Neural progenitor cell (in vitro differentiated cells): ENCODE data around the gene PYHIN1. TPM values are rescaled to one million over a fixed set of nuclear protein-coding genes. Genes with fewer than 3 reads are reported as not detected.
"Not testable (repeated sequence)": the region's sequence is repeated elsewhere in the genome, so short reads cannot be mapped to it uniquely, and the experiment has no call there.

ENCODE experiments used
- DNase-seq: peaks from one replicate; pipeline ENCODE4 v3.0.0-alpha.2; 2016; ENCODE audit warnings: low spot score
- H2AFZ ChIP-seq: fragments of 200-600 bp; sonication (generic); replicated peaks from 2 replicates; pipeline ENCODE4 v1.6.1; 2016; ENCODE audit warnings: antibody characterized with exemption
- H3F3A ChIP-seq: fragments of 200-600 bp; sonication (generic); 2 replicates; pipeline ENCODE4 v1.6.1; 2016; ENCODE audit warnings: antibody characterized with exemption, low read depth
- H3K27ac ChIP-seq: fragments of 200-600 bp; sonication (generic); 2 replicates; pipeline ENCODE4 v1.5.1; 2016; ENCODE audit warnings: mild to moderate bottlenecking
- H3K27me3 ChIP-seq: fragments of 200-600 bp; sonication (generic); 2 replicates; pipeline ENCODE4 v1.6.1; 2016; ENCODE audit warnings: mild to moderate bottlenecking, moderate library complexity
- H3K36me3 ChIP-seq: fragments of 200-600 bp; sonication (generic); 2 replicates; pipeline ENCODE4 v1.5.1; 2016
- H3K4me1 ChIP-seq: fragments of 200-600 bp; sonication (generic); 2 replicates; pipeline ENCODE4 v1.6.1; 2016; ENCODE audit warnings: mixed run types
- H3K4me2 ChIP-seq: fragments of 200-600 bp; sonication (generic); 2 replicates; pipeline ENCODE4 v1.6.1; 2016
- H3K4me3 ChIP-seq: fragments of 200-600 bp; sonication (generic); 2 replicates; pipeline ENCODE4 v1.5.1; 2016
- H3K79me2 ChIP-seq: fragments of 200-600 bp; sonication (generic); 2 replicates; pipeline ENCODE4 v1.6.1; 2016; ENCODE audit warnings: low read depth
- H3K9ac ChIP-seq: fragments of 200-600 bp; sonication (generic); 2 replicates; pipeline ENCODE4 v1.6.1; 2016
- H3K9me3 ChIP-seq: fragments of 200-600 bp; sonication (generic); 2 replicates; pipeline ENCODE4 v1.5.1; 2016; ENCODE audit warnings: low read depth
- H4K20me1 ChIP-seq: fragments of 200-600 bp; sonication (generic); 2 replicates; pipeline ENCODE4 v1.6.1; 2016; ENCODE audit warnings: low read depth
- H3K27ac Mint-ChIP-seq: 3 replicates; pipeline ENCODE4 v1.8.0; 2021; ENCODE audit warnings: mixed read lengths
- H3K27me3 Mint-ChIP-seq: 2 replicates; pipeline ENCODE4 v1.8.0; 2022; ENCODE audit warnings: low read depth, mild to moderate bottlenecking, inconsistent platforms, moderate library complexity, mixed read lengths; ENCODE audit not compliant: insufficient read depth
- H3K36me3 Mint-ChIP-seq: 3 replicates; pipeline ENCODE4 v1.8.0; 2021; ENCODE audit warnings: mixed read lengths
- H3K4me1 Mint-ChIP-seq: 3 replicates; pipeline ENCODE4 v1.8.0; 2021; ENCODE audit warnings: mixed read lengths
- H3K4me3 Mint-ChIP-seq: 3 replicates; pipeline ENCODE4 v1.8.0; 2021; ENCODE audit warnings: mild to moderate bottlenecking, moderate library complexity, mixed read lengths
- H3K9me3 Mint-ChIP-seq: 3 replicates; pipeline ENCODE4 v1.8.0; 2020; ENCODE audit warnings: mixed read lengths
- CTCF ChIP-seq: fragments of 200-600 bp; sonication (generic); IDR thresholded peaks from 2 replicates; pipeline ENCODE4 v1.5.1; 2017; ENCODE audit warnings: antibody characterized with exemption, mild to moderate bottlenecking
- EZH2 ChIP-seq: fragments of 200-600 bp; sonication (generic); IDR thresholded peaks from 2 replicates; pipeline ENCODE4 v1.6.1; 2017; ENCODE audit warnings: antibody characterized with exemption, mild to moderate bottlenecking, moderate library complexity
- EZH2phosphoT487 ChIP-seq: fragments of 200-600 bp; sonication (generic); IDR thresholded peaks from 2 replicates; pipeline ENCODE4 v1.6.1; 2017; ENCODE audit warnings: antibody characterized with exemption
- total RNA-seq: library from RNA; depleted of rRNA; stranded (reverse); fragments of >200 nt; gene quantifications from 2 replicates; pipeline ENCODE4 v1.2.3, GENCODE V29; 2015; ENCODE audit warnings: low replicate concordance

PYHIN1 gene
- total RNA-seq, 1 donor from 2014 or later = not detected

- Histone ChIP-seq H3K4me1 (peaks cover 18% of the 10 kb centered on the region), H3K36me3 (no peaks in the 10 kb centered on the region), H3K4me3 (peak overlapping the region; percentile 58), H2AFZ (no peak overlapping the region), H3K9ac (no peak overlapping the region), H3K9me3 (no peaks in the 10 kb centered on the region), H3F3A (peaks cover 26% of the 10 kb centered on the region), H3K4me2 (peak overlapping the region; percentile 80), H3K27me3 (no peaks in the 10 kb centered on the region), H3K79me2 (no peaks in the 10 kb centered on the region), H4K20me1 (no peaks in the 10 kb centered on the region), H3K27ac (no peak overlapping the region)
- no peaks in the 10 kb centered on the region for H3K36me3 Mint-ChIP-seq
- no peaks in the 10 kb centered on the region for H3K27me3 Mint-ChIP-seq
- TF ChIP-seq EZH2phosphoT487 (no peak), EZH2 (no peak), CTCF (no peak)
- peak; percentile 48 for DNase-seq
- no peak overlapping the region for H3K27ac Mint-ChIP-seq
- H3K4me1 Mint-ChIP-seq = peaks cover 18% of the 10 kb centered on the region
- peak overlapping the region; percentile 67 for H3K4me3 Mint-ChIP-seq
- H3K9me3 Mint-ChIP-seq = no peaks in the 10 kb centered on the region
Measured at GRCh38 chr1:159000625-159001024, 69.3 kb downstream of the PYHIN1 start.

GRCh38 chr1:159005161-159005560 lies 73.8 kb downstream of the PYHIN1 start:
- Histone ChIP-seq H4K20me1 (no peaks in the 10 kb centered on the region), H3K27ac (peak overlapping the region; percentile 71), H3F3A (peaks cover 26% of the 10 kb centered on the region), H3K9me3 (no peaks in the 10 kb centered on the region), H3K36me3 (no peaks in the 10 kb centered on the region), H3K4me3 (no peak overlapping the region), H3K27me3 (no peaks in the 10 kb centered on the region), H3K79me2 (no peaks in the 10 kb centered on the region), H3K4me1 (peaks cover 32% of the 10 kb centered on the region), H3K9ac (no peak overlapping the region), H2AFZ (peak overlapping the region; percentile 84), H3K4me2 (peak overlapping the region; percentile 69)
- H3K36me3 Mint-ChIP-seq = no peaks in the 10 kb centered on the region
- H3K4me3 Mint-ChIP-seq = no peak overlapping the region
- TF ChIP-seq CTCF = no peak
- TF ChIP-seq EZH2phosphoT487 = no peak
- no peak for TF ChIP-seq EZH2
- H3K9me3 Mint-ChIP-seq = no peaks in the 10 kb centered on the region
- DNase-seq = no peak
- H3K27me3 Mint-ChIP-seq = peaks cover 2% of the 10 kb centered on the region
- H3K27ac Mint-ChIP-seq = no peak overlapping the region
- peaks cover 17% of the 10 kb centered on the region for H3K4me1 Mint-ChIP-seq

GRCh38 chr1:159005676-159006075 lies 74.3 kb downstream of the PYHIN1 start:
- H3K4me2 ChIP-seq = peak overlapping the region; percentile 69
- peak overlapping the region; percentile 29 for H3K4me3 ChIP-seq
- no peaks in the 10 kb centered on the region for H3K27me3 ChIP-seq
- Mint-ChIP-seq H3K4me3 (no peak overlapping the region), H3K4me1 (peaks cover 14% of the 10 kb centered on the region), H3K27me3 (peaks cover 2% of the 10 kb centered on the region), H3K9me3 (no peaks in the 10 kb centered on the region), H3K27ac (no peak overlapping the region), H3K36me3 (no peaks in the 10 kb centered on the region)
- H3K4me1 ChIP-seq = peaks cover 27% of the 10 kb centered on the region
- H3K36me3 ChIP-seq = no peaks in the 10 kb centered on the region
- no peaks in the 10 kb centered on the region for H3K9me3 ChIP-seq
- no peaks in the 10 kb centered on the region for H3K79me2 ChIP-seq
- H3F3A ChIP-seq = peaks cover 22% of the 10 kb centered on the region
- peak; percentile 53 for DNase-seq
- TF ChIP-seq EZH2 (no peak), EZH2phosphoT487 (no peak), CTCF (no peak)
- no peaks in the 10 kb centered on the region for H4K20me1 ChIP-seq
- peak overlapping the region; percentile 71 for H3K27ac ChIP-seq
- H2AFZ ChIP-seq = peak overlapping the region; percentile 84
- no peak overlapping the region for H3K9ac ChIP-seq

GRCh38 chr1:159006210-159006807 lies 75.0 kb downstream of the PYHIN1 start:
- peak; percentile 29 for DNase-seq
- peak overlapping the region; percentile 69 for H3K4me2 ChIP-seq
- not testable (repeated sequence) for H3K9me3 ChIP-seq, H3K27ac Mint-ChIP-seq, H4K20me1 ChIP-seq, H3K9ac ChIP-seq, H3K79me2 ChIP-seq, H3K27me3 ChIP-seq, H3K9me3 Mint-ChIP-seq, H3K36me3 Mint-ChIP-seq, H3K36me3 ChIP-seq, H3K27me3 Mint-ChIP-seq, H3K4me3 Mint-ChIP-seq
- peak overlapping the region; percentile 84 for H2AFZ ChIP-seq
- peak overlapping the region; percentile 29 for H3K4me3 ChIP-seq
- H3F3A ChIP-seq = peaks cover 22% of the 10 kb centered on the region
- H3K4me1 ChIP-seq = peaks cover 22% of the 10 kb centered on the region
- H3K4me1 Mint-ChIP-seq = peaks cover 13% of the 10 kb centered on the region
- H3K27ac ChIP-seq = peak overlapping the region; percentile 71
